ENCODE results near the gene DHRS11.

GRCh38 chr17:36566081-36566480 is 25.6 kb upstream of the DHRS11 start:
- TF ChIP-seq CTCF (IDR thresholded peaks at IDR 0.05) (no peak), POLR2A (IDR thresholded peaks at IDR 0.05) (no peak)
